Measurements from ENCODE around the gene KCNMB1.

GRCh38 chr5:170353961-170354360, 35.2 kb downstream of the KCNMB1 start:
- TF ChIP-seq YY1 (IDR thresholded peaks at IDR 0.05; ENCODE audit: insufficient read depth, insufficient read length): no peak
- no peak for TF ChIP-seq SUZ12 (IDR thresholded peaks at IDR 0.05; ENCODE audit: extremely low read depth, insufficient read depth, insufficient read length)
- no peak for TF ChIP-seq ZNF274 (IDR thresholded peaks at IDR 0.05; ENCODE audit: low read depth, low read length)

Data from NT2/D1 (cell line).